ENCODE results near the gene HAX1. TPM values are rescaled to one million over a fixed set of nuclear protein-coding genes. Genes with fewer than 3 reads are reported as not detected.
"Not testable (repeated sequence)": the region's sequence is repeated elsewhere in the genome, so short reads cannot be mapped to it uniquely, and the experiment has no call there.

The HAX1 gene
- total RNA-seq: 100 to 1,000 TPM in 3 of 4 donors, 10 to 100 TPM in 1; 64.4 to 114 (median 103) TPM

- peak in 1 of 3 donors; percentile 73 for TF ChIP-seq CTCF (IDR thresholded peaks at IDR 0.05)
- ATAC-seq (ENCODE audit: low FRiP score): peak; percentile 96
Measured at GRCh38 chr1:154272217-154272998, at the start of gene HAX1. Gene HAX1 (plus strand): TSS chr1:154272629. CDS start chr1:154272724, 95 bp downstream.

GRCh38 chr1:154222918-154223317 lies 49.5 kb upstream of the HAX1 start:
- TF ChIP-seq CTCF (IDR thresholded peaks at IDR 0.05): no peak
- ATAC-seq (ENCODE audit: low FRiP score) (no peak), DNase-seq (ENCODE audit: low spot score) (no peak)

More at GRCh38 chr1:154272217-154272998, at the start of gene HAX1:
- DNase-seq (ENCODE audit: low spot score): peak; percentile 82

- no peak for ATAC-seq (ENCODE audit: low FRiP score)
- TF ChIP-seq CTCF (IDR thresholded peaks at IDR 0.05): no peak
- no peak for DNase-seq (ENCODE audit: low spot score)
Measured at GRCh38 chr1:154223621-154224020, 48.8 kb upstream of the HAX1 start.

- TF ChIP-seq CTCF (IDR thresholded peaks at IDR 0.05): no peak
- ATAC-seq (ENCODE audit: low FRiP score) (no peak), DNase-seq (ENCODE audit: low spot score) (no peak)
Measured at GRCh38 chr1:154225370-154225769, 47.1 kb upstream of the HAX1 start.

- not testable (repeated sequence) for DNase-seq (ENCODE audit: low spot score); ATAC-seq (ENCODE audit: low FRiP score)
Measured at GRCh38 chr1:154231112-154231511, 41.3 kb upstream of the HAX1 start.

- not testable (repeated sequence) for DNase-seq (ENCODE audit: low spot score); ATAC-seq (ENCODE audit: low FRiP score)
Measured at GRCh38 chr1:154233127-154233526, 39.3 kb upstream of the HAX1 start.

- TF ChIP-seq CTCF (IDR thresholded peaks at IDR 0.05): no peak
- ATAC-seq (ENCODE audit: low FRiP score) (no peak), DNase-seq (ENCODE audit: low spot score) (no peak)
Measured at GRCh38 chr1:154236855-154237254, 35.6 kb upstream of the HAX1 start.

GRCh38 chr1:154237435-154237834 lies 35.0 kb upstream of the HAX1 start:
- TF ChIP-seq CTCF (IDR thresholded peaks at IDR 0.05): no peak
- ATAC-seq (ENCODE audit: low FRiP score): no peak
- no peak for DNase-seq (ENCODE audit: low spot score)
